ENCODE results near the gene EMILIN2.

- TF ChIP-seq POLR2A (IDR thresholded peaks at IDR 0.05) = no peak
- TF ChIP-seq POLR2AphosphoS5 (IDR thresholded peaks at IDR 0.05) = no peak
- no peak for TF ChIP-seq CTCF (IDR thresholded peaks at IDR 0.05)
- TF ChIP-seq EP300 (IDR thresholded peaks at IDR 0.05) = no peak
These were observed 101.2 kb downstream of the EMILIN2 start for GRCh38 chr18:2948038-2948437.
